ENCODE data around the gene C19orf73.

The C19orf73 gene, protein sequence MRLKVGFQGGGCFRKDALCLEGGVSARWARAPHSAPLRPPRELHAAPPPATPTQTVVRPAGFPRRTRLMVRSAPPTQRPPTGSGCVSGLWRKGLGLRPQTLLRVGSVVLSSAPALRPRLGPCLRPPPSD

DNA sequence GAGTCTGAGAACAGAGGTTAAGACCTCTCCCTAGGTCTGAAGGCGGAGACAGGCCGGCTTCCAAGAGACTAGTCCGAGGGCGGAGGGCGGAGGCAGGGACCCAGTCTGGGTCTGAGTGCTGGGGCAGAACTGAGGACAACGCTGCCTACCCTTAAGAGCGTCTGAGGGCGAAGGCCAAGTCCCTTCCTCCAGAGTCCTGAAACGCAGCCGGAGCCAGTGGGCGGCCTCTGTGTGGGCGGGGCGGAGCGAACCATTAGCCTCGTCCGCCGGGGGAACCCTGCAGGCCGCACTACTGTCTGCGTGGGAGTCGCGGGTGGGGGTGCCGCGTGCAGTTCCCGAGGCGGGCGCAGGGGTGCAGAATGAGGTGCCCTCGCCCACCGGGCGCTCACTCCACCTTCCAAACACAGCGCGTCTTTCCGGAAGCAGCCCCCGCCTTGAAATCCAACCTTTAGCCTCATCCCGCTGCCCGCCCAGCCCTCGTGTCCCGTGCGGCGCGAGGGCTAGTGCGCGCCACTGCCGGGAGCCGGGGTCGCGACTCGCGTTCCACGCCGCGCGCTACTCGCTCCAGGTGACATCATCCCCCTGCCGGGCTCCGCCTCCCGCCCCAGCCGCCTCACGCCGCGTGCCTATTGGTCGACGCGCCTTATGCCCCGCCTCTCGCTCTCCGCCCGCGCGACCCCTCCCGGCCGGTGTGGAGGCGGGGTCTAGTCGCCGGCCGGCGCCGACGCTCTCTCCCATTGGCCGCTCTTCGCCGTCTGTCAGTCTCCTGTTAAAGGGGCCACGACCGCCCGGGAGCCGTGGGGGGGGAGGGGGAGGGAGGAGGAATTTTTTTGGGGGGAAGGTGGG, at the start of gene C19orf73:
Gene C19orf73 (minus strand): TSS at position 579 of the 846 bp plus-strand sequence. CDS start 121 bp downstream, at position 458.
- FAIRE-seq = no peak

GRCh38 chr19:49168421-49168820, 49.5 kb upstream of the C19orf73 start:
- FAIRE-seq = no peak

GRCh38 chr19:49167857-49168409, 49.0 kb upstream of the C19orf73 start:
- FAIRE-seq = no peak

- FAIRE-seq = no peak
Measured at GRCh38 chr19:49165865-49166301, 46.9 kb upstream of the C19orf73 start.

DNA sequence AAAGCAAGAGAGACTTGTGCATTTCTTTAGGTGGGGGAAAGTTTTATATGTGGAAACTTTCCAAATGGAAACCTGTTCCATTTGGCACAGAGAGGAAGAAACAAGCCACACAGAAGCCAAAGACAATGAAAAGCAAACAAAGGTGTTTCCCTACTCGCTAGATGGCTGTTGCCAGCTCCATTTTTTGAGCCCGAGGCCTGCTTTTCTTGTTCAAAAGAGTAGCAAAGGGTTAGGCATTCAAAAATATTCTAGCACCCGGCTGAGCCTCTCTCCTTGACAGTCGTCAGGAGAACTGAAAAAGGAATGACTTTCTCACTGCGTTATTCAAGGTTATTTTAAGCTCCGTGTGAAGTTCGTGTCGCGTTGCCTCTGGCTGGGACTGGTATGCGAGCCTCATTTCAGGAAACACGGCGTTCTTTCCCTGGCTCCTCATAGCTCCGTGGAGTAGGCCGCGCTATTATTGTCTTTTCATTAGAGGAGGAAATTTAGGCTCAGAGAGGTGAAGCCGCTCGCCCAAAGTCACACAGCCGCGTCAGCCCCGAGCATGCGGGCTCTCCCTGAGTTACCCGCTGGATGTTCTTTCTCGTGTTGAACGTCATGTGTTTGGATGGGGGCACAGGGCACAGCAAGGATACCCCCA, 46.3 kb upstream of the C19orf73 start:
- FAIRE-seq = no peak

- FAIRE-seq = no peak
Measured at GRCh38 chr19:49161987-49162386, 43.0 kb upstream of the C19orf73 start.

GRCh38 chr19:49160450-49161189, 41.7 kb upstream of the C19orf73 start:
- FAIRE-seq = no peak

DNA sequence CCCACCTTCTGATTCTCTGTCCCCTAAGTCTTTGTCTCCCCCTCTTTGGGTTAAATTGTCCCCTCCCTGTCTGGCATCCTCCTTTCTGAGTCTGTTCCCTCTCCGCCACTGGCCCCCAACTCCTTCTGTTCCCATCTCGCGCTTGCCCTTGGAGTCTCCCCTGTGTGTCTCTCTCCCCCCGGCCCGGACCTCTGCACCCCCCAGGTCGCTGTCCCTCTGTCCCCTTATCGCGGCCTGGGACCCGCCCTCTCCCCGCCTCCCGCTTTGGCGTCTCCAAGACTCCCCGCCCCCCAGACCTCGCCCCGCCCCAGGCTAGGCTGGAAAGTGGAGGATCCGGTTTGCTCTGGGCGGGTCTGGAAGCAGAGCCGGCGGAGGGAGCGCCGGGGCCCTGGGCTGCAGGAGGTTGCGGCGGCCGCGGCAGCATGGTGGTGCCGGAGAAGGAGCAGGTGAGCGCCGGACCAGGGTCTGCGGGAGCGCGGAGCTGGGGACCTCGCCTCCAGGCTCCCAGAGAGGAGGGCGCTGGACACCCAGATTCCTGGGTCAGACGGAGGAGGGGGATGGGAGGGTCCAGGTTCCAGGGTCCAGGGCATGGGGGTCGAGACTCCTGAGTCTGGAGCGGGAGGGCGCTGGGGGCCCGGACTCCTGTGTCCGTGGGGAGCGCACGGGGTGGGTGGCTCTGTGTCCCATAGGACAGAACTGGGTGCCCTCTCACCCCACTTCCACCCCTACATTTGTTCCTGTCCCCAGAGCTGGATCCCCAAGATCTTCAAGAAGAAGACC, 38.7 kb upstream of the C19orf73 start, which contains the start of gene TRPM4:
Gene TRPM4 (plus strand): TSS at position 348 of the 780 bp plus-strand sequence. CDS start 75 bp downstream, at position 423.
- no peak for FAIRE-seq

DNA sequence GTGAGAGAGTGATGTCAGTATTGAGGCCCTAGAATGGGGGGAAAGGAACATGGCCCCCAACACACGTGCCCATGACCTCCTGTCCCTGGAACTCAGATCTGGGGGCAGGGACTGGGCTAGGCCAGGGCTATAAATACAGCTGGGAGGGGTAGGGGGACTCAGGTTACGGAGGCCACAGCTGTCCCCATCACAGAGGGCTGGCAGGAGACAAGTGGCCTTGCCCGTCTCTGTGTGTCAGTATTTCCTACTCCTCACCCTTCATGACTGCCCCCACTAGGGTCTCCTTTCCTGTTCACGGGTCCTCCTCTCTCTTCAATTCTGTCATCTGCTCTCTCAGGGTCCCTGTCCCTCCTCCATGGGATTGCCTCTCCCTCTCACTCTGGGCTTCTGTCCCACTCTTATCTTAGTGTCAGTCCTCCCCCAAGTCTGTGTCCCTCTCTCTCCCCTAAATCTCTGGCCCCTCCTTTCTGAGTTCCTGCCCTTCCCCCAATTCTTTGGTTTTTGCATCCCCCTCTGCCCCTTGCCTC, 36.9 kb upstream of the C19orf73 start:
- FAIRE-seq = no peak

DNA sequence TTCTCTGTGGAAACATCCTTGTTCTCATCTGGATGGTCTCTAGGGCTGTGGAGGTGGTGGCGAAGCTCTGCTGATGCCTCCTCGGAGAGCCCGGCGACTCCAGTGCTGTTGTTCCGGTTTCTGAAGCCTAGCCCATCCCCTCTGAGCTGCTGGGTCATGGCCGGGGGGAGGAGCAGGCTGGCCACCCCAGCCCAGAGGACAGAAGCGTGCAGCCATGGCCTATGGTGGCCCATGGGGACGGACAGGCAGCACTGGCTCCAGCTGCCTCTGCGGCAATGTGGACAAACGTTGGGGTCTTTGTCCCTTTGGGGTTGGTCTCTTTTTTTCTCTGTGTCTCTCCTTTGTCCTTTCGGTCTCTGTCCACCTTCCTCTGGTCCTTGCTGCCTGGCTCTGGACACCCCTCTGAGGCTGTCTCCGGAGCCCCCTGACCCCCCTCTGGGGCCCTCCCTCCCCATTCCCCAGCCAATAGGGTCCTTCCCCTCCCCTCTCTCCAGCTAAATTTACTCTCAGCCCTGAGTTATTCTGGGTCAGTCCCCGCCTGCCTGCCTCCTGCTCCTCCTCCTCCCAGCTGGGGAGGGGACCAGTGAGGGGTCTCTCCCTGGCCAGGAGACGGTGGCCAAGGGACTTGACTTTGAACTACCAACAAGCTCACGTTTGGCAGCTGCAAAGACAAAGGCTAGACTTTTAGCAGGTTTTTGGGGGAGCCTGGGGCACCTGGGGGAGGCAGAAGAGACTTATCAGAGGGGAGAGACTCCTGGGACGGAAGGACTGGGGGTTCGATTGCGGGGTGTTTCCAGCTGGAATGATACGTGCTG, 36.3 kb upstream of the C19orf73 start, which contains the start of gene HRC:
Gene HRC (minus strand): TSS at position 392 of the 815 bp plus-strand sequence. CDS start 159 bp downstream, at position 233.
- FAIRE-seq = no peak

GRCh38 chr19:49154279-49154678, 35.3 kb upstream of the C19orf73 start:
- no peak for FAIRE-seq

DNA sequence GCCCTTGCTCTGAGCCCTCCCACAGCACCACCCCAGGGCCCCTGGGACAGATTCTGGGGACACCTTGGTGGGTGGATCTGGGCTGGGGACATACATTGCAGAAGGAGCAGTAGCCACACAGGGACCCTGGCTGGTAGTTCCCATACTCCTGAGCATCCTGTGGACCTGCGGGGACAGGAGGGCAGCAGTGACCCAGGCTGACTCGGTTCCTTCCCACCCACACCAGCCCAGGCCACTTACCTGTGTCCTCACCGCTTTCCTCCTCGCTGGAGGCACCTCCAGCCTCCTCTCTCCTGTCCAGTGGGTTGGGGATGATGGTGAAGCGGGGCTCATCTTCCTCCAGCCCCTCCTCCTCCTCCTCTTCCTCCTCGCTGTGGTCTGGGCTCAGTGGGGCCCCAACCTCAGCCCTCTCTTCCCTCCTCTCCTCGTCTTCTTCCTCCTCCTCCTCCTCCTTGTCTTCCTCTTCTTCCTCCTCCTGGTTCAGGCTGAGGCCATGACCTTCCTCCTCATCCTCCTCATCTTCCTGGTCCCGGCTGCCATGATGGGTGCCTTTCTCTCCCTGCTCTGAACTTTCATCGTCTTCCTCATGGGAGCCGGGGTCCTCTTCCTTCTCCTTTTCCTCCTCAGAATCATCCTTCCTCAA, 34.3 kb upstream of the C19orf73 start:
- no peak for FAIRE-seq

DNA sequence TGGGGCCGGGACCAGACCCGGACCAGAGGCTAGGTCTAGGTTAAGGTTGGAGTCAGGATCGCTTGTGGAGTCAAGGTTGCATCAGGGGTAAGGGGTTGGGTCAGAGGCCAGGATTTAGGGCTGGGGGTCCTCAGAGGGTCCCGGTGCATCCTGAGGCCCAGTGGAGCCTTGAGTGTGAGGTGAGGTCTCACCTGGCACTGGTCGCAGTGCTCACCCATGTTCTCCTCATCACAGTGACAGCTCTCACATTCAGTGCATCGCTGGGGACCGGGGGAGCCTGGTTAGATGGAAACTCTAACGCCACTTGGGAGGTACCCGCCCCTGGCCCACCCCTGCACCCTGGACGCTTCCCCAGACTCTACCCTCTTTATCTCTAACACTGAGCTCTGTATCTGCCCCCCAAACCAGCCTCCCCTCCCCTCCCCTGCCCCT, 33.2 kb upstream of the C19orf73 start:
- FAIRE-seq = no peak

DNA sequence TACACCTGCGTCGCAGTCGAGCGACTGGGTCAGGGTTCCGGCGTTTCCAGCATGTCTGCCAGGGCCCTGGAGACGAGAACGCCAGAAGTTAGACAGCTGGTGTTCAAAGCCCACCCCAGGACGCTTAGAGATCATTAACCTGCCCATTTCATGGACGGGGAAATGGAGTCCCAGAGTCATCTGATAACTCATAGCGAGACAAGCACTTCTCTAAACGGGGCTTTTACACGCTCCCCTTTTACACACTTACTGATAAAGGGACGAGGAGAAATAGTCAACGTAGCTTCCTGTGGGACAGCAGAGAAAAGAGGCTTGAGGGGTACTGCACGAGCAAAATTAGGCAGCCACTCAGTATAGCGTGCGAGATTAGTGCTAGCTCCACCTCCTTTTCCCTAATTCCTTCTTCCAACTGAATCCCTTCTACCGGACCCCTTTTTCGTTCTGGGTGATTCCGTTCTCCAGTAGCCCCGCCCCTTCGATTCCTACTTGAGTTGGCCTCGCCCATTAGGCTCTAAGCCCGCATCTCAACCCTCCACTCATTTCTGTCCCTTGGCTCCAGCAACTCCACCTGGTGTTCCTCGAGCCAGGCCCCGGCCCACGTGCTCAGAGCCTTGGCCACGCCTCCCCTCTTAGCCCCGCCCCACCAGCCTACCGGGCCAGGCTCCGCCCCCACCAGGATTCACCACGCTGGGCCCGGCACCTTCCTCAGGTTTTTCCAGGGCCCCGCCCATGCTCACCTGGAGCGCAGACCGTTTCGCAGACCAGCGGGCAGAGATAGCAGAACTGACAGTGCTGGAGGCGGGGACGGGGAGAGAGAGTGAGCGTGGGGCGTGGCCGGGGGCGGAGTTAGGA, 32.5 kb upstream of the C19orf73 start:
- FAIRE-seq = no peak

DNA sequence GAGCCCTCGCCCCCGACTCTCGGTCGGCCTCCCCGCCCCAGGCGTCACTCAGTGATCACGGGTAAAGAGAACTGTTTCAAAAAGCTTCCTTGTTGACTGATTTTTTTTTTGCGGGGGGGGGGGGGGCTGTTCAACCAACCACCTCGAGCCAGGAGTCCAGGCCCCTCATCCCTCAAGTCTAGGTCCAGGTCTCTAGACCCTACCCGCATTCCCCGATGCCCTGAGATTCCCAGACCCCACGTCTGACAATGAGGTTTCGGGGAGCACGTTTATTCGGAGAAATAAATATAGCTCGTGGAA, 32.0 kb upstream of the C19orf73 start:
- FAIRE-seq = no peak

- no peak for FAIRE-seq
Measured at GRCh38 chr19:49150106-49150943, 31.4 kb upstream of the C19orf73 start.

DNA sequence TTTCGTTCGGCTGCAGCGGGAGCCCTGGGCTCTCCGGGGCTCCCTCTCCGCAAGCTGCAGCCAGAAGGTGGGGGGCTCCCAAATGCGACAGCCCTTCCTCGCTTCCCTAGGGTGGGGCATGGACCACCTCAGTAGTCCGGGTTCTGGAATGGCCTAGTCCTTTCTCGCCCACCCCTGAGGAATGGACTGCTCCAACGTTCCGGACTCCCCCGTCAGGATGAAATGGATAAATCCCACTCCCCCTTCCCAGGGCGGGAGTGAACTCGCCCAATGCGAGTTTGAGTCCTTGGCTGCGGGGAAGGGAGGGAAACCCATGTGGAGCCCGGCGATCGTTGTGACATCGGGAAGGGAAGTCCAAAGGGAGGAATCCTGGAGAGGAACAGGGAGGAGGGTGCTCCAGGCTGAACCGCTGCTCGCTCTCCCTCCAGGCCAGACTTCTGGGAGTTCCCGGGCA, 30.7 kb upstream of the C19orf73 start:
- no peak for FAIRE-seq

Measured in islet of Langerhans (tissue), 1 donor.